GM19438 (cell line): ENCODE results near the gene CYFIP2.

ENCODE experiments used
- ATAC-seq: cut with Tn5 transposase; IDR thresholded peaks from one replicate; pipeline ENCODE4 v1.9.1; 2021; ENCODE audit warnings: low read depth; ENCODE audit not compliant: unreplicated experiment

CYFIP2 gene

DNA sequence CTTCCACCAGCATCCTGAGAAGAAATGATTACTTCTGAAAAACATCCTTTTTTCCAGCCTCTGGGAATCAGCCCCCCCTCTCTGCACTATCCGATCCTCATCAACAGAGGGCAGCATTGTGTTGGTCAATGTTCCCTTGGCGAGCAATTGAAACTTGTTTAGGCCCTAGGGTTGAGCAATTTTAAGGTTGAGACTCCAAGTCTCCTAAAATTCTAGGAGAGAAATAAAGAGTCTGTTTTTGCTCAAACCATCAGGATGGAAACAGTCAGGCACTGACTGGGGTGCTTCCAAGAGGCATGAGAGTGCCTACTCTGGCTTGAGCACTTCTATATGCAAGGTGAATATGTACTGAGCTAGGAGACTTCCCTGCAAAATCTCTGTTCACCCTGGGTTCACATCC is 12.4 kb upstream of the CYFIP2 start:
- peak; percentile 52 for ATAC-seq

DNA sequence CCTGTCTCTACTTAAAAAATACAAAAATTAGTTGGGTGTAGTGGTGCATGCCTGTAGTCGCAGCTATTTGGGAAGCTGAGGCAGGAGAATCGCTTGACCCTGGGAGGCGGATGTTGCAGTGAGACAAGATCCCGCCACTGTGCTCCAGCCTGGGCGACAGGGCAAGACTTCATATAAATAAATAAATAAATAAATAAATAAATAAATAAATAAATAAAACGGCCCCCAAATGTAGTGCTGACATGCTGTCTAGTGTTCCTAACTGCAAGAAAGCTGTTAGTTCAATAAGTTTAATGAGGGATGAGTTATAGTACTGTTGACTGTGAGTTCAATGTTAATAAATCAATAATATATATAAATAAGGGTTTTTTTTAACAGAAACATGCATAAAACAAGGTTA is 7.5 kb upstream of the CYFIP2 start:
- no peak for ATAC-seq

DNA sequence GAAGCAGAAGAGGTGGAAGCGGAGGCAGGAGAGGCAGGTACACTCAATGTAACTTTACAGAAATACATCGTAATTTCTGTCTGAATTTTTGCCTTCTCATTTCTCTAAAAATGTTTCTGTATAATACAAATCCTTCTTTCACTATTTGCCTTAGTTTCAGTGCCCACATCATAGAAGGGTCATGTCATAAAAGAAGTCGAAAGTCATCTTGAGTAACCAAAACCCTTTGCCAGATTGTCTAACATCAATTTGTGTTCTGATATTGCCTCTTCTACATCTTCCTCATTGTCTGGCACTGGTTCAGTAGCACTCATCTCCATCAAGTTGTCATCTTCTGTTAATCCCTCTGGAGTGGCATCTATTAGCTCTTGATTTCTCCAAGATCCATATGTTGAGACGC is 6.2 kb upstream of the CYFIP2 start:
- ATAC-seq: no peak

DNA sequence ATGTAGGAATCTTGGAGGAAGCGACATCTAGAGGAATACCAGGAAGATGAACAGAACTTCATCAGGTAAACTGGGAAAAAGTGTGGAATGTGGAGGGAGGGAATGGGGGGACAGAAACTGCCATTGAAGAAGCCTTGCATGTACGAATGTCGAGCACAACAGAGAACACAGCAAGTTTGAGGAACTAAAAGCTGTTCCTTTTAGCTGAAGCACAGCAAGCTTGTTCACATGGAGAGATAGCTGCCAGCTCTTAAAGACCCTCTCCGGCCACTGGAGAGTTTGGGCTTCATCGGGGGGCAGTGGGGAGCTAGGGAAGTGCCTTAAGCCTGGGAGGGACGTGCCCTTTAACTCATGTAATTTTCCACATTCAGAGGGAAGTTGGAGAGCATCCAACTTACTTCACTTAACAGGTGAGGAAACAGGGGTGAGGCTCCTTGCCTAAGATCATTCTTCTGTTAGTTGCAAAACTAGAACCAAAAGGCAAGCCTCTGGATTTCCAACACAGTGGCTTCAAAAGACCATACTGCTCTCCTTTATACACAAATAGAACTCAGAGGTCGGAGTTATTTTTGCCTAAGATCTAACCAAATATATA is 2.3 kb upstream of the CYFIP2 start:
- ATAC-seq: no peak

DNA sequence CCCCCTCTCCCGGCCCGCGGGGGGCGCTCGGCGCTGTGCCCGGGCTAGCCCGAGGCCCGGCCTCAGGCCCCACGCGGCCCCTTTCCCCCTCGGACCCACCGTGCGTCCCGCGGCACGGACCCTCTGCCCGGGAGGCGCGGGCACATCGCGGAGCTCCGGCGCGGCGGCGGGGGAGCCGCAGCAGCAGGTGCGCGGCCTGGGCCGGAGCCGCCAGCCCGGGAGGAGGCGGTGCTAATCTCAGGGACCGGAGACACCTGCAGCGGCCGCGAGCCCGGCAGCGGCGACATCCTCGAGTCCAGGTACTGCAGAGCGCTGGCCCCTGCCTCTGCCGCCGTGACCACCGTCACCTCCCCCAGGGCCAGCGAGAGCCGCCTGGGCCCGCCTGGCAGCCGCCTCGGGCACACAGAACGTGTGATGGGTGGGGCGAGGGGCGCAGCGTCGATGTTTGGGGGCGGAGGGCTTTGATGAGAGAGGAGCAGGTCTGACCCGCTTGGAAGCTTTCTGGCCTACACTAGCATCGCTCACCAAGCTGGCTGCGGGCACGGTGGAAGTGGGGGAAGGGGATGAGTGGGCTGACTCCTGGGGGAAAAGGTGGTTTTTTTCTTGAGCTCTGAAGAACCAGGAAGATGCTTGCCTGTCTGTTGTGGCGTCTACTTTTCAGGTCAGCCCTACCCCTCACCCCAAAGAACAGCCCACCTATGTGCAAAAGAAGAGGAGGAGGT is 524 bp downstream of the CYFIP2 start:
- peak; percentile 41 for ATAC-seq

DNA sequence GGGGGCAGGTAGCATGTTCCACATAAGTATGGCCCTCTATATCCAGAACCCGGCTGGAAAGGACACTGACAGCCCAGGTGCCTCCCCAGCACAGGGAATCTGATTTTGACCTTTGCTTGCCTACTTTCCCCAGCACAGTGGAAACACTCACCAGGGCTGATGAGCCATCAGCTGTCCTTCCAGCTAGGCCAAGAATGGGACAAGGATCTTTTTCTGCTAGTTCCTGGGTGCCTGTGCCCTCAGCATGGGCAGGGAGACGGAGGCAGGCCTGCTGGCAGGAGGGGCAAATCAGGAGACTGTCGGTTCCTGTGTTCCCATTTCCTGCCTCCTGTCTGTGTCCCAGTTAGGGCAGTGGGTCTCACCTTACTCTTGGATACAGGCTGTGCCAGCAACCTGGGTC is 1.1 kb downstream of the CYFIP2 start:
- ATAC-seq: no peak

DNA sequence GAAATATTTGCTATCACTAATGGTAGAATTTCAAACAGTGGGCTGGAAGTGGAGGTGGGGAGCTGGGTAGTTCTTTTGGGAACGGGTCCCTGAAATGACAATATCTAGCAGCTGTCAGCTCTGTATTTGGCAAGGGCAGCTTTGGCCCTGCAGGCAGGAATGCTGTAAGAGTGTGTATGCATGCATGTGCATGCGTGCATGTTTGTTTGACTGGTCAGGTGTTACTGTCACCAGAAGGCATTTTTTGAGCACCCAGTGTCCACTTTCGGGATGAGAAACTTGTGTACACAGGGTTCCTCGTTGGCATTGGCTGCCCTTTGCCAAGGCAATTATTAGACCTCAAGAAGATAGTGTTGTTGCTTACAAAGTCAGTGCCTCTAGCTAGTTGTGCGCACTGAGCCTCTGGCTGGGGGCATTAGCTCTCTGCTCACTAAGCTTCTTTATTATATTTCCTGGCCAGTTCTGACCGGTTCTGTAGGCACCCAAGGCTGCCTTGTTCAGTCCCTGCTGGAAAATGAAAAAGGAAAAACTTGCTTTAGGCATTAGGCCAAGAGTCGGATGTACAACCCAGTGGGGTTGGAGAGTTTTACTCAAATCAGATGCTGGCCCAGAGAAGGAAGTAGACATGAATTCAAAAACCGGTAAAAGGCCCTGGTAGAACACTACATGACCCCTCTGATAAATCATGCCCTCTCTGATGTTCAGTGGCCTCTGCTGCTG is 2.0 kb downstream of the CYFIP2 start:
- ATAC-seq: no peak

DNA sequence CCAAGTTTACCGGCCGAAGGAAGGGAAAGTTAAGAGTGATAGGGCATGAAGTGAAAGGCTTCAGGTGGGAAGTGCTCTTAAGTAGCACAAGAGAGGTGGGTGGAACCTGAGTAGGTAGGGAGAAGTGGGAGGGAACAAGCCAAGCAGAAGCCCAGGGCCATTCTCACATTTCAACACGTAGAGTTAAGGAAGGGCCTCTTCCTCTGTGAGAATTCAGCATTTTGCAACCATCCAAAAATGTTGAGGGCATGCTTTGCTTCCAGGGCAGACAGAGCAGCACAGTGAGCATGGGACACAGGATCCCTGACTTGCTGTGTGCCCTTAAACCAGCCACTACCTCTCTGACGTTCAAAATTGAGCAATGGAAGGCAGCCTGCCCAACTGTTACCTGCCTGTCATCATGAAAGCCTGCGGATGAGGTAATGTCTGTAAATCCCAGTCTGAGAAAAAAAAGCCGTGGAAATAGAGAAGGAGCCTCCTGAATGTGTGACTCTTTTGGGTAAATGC is 3.3 kb downstream of the CYFIP2 start:
- ATAC-seq: no peak

DNA sequence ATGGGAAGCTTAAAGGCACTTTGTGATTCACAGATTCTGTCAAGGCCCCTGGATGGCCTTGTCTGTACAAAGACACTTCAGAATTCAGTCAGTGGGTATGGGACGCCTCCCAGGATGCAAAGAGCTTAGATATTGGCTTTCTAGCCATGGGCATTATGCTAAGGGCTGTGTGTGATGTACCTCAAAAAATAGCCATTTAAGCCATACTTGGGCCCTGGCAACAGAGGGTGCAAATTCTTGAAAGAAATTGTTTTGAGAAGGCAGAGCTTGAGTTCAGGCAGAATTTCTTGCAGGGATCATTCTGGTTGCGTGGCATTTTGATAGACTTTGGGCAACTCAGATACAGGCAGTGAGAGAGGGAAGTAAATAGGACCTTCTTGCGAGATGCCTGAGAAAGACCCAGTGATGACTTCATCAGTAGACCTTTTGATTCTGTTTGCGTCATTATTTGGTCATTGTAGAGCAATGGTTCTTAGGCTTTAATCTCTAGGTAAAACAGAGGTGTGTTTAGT is 3.9 kb downstream of the CYFIP2 start:
- no peak for ATAC-seq

DNA sequence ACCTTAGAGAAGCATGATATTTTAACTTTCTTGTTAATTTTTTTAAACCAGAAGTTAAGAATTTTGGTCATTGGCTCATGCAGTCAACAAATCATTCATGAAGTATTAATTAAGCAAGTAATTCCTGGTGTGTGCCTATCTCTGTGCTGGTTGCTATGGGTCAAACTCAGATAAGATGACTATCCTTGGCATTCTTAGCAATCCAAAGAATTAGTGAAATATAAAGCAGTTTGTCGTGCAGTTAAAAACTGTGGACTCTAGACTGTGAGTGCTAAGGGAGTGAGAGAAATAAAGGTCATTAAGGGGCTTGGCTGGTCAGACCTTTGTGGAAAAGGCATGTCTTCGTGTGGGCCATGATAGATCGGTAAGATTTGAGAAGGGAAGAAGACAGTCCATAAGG is 4.8 kb downstream of the CYFIP2 start:
- ATAC-seq: no peak

DNA sequence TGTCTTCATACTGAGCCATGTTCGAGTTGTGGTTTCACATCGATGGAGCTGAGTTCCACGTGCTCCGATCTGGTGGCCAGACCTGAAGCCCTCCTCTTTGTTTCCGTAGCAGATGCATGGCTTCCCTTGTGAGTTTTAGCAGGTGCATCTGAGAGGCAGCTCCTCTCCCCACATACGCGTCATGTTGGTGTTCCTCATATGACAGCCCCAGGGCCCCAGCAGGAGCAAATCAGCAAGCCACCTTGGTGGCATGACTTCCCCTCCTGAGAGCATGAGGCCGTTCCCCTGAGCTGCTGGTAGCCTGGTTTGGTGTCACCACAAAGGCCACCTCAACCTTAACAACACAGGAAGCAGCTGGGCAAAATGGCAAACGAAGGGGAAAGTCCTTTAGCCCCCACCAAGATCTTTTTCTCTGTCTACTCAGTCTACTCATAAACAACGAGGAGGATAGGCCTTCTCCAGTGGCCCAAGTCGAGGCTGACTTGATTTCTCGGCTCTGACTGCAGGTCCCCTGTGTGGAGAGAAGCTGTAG is 5.9 kb downstream of the CYFIP2 start:
- ATAC-seq: peak; percentile 84

DNA sequence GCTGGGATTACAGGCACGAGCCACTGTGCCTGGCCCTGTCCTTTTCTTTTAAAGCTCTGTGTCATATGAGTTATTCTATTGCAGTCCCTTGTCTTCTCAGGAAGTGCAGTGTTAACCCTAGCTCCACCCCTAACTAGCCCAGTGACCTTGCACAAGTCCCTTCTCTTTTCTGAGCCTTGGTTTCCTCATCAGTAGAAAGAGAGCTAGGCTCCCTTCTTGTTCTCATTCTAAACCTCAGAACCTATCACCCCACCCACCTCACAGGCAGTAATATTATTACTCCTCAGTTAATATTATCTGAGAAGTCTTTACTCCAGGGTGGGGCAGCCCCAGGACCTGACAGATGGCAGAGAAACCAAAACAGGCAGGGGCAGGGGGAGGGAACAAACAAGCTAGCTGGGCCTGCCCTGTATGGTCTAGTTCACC is 7.2 kb downstream of the CYFIP2 start:
- peak; percentile 40 for ATAC-seq

DNA sequence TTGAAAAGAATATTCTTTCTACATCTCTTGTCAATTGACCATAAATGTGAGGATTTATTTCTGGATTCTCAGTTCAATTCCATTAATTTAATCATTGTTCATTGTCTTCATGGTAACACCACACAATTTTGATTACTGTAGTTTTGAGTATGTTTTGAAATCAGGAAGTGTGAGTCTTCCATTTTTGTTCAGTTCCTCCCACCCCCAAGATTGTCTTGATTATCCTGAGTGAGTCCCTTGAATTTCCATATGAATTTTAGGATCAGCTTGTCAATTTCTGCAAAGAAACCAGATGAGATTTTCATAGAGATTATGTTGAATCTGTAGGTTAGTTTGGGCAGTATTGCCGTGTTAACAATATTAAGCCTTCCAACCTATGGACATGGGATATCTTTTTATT is 9.5 kb downstream of the CYFIP2 start:
- no peak for ATAC-seq

DNA sequence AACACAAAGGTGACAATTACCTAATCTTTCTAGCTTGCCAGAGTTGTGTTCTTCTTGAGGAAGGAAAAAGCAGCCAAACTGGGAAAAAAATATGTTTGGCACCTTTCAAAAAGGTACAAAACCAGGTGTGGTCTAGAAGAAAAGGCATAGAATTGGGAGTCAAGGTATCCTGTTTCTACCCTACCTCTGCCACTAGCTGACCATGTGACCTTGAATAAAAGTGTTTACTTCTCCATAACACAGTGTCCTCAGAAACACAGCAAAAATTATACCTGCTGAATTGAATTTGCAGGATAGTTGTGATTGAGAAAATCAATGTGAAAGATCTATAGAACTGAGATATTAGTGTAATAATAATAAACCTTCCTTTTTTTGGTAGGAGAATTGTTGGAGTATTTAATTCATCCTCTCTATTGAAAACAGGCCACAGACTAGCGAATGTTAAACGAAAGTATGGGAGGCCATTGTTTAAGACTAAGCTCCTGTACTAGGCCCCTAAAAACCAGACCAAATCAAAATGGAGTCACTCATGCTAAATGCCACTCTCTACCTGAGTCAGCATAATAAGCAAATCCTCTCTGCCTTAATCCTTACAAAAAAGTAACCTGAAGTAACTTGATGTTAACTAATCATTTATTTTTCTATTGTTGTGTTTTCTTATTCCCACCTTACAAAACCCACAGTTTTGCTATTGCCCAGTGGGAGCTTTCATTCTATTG is 12.6 kb downstream of the CYFIP2 start:
- ATAC-seq: no peak

DNA sequence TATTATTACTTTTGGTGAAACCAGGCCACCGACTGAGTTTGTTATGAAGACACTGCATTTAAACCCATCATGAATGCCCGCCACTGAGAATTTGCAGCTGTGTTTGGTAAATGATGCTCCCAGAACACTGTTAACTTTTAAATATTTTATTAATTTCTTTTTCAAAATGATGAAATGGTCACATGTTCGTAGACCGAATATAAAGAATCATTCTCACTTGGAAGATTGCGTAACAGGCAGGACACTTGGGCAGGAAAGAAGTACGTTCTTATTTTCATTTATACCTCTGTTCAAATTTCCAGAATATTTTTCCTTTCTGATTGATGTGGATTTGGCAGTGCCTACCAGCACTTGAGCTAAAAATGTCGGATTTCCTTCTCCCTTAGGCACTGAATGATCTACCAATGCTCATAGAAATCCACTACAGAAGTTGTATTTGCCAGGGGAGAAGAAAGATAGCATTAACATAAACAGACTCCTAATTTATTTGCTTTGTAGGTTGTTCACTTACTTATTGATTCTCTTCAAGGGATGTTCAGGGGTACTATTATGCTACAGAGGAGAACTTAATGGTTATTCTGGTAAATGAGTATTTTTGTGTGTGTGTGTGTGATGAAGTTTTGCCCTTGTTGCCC is 13.8 kb downstream of the CYFIP2 start:
- no peak for ATAC-seq

DNA sequence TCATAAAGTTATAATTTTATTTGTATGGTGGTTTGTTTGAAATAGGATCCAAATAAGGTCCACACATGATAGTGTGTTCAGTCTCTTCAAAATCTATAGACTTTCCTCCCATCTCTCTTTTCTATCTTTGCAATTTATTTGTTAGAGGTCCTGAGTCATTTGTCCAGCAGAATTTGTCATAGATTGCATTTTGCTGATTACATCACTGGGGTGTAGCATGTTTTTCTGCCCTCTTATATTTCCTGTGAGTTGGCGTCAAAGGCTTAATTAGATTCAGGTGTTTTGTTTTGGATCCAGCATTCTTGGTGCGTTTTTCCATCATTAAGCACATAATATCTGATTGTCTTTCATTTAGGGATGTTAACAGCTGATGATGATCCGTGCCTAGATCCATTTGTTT is 15.0 kb downstream of the CYFIP2 start:
- no peak for ATAC-seq

DNA sequence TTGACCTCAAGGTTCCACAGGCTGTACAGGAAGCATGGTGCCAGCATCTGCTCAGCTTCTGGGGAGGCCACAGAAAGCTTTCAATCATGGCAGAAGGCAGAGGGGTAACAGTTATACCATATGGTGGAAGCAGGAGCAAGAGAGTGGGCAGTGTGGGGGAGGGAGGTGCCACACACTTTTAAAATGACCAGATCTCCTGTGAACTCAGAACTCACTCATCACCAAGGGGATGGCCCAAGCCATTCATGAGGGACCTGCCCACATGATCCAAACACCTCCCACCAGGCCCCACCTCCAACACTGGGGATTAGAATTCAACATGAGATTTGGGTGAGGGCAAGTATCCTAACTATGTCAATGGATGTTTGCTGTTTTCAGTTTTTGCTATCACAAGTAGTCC is 16.2 kb downstream of the CYFIP2 start:
- ATAC-seq: no peak

DNA sequence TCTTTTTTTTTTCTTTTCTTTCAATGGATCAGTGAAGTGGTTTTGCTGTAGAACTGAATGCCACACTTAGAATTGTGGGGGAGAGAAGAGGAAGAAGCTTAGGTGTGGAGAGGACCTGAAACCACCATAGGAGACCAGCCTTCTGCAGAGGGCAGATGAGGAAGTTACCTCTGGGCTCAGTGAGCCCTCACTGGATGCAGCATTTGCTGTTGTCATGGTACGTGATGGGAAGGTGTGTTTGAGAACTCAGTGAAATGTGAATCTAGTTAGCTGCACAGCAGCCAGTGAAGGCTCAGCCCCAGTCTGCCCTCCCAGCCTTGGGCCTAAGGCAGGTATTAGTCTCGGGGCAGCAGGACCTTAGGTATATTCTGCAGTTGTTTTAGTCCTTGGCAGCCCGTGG is 17.5 kb downstream of the CYFIP2 start:
- ATAC-seq: peak; percentile 99

DNA sequence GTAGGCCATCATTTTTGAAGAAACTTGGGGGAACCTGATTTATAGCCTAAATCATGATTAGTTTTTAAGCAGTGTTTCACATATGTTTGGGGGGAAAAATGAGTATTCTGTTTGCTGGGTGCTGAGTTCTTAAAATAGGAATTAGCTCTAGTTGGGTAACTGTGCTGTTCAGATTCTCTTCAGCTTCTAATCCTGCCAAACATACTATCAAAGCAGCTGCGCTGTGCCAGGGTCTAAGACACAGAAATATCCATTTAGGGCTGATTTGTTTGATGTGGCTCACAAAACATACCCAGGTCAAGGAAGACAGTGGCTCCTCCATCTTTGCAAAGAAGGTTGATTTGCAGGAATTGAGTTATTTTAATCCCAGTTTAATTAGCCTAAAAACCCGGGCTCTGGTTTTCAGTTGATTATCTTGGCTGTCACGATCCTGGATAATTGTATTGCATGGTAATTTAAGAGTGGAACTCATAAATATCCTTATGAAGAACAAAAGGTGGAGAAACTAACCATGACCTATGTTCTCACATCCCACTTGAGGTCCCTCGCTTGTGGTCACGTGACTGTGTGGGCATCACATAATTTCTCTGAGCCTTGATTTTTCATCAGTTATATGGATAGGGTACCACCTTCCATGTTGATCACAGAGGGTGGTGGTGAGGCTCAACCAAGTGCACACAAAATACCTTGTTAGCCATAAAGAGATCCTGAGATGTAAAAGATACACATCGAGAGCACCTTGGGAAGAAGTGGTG is 18.7 kb downstream of the CYFIP2 start:
- ATAC-seq: no peak
